Esophagus muscularis mucosa (tissue), 4 donors: ENCODE data around the gene MT1B.

Source experiments
- EP300 ChIP-seq: sonication (generic); formaldehyde crosslinking; IDR thresholded peaks from one replicate; pipeline ENCODE4 v1.6.1; 2017; ENCODE audit warnings: antibody characterized with exemption
- POLR2A ChIP-seq: fragments of 450-650 bp; IDR thresholded peaks from one replicate; pipeline ENCODE4 v1.6.1; 2017; ENCODE audit warnings: antibody characterized with exemption, moderate library complexity, mild to moderate bottlenecking, low read depth
- POLR2AphosphoS5 ChIP-seq, 2 donors: sonication (generic); formaldehyde crosslinking; IDR thresholded peaks; one replicate each; pipeline ENCODE4 v1.6.1; 2017; ENCODE audit warnings: antibody characterized with exemption in 2 of 2
- TF ChIP-seq, protein P1 (sequence below), 3 experiments: fragments of 200-600 bp in 2 of 3; fragments of 450-650 bp in 1 of 3; sonication (generic) in 2 of 3; IDR thresholded peaks; one replicate each; pipeline ENCODE4 v1.5.1; 2017 to 2019; ENCODE audit warnings: antibody characterized with exemption in 3 of 3, mild to moderate bottlenecking in 2 of 3, moderate library complexity in 1 of 3

DNA sequence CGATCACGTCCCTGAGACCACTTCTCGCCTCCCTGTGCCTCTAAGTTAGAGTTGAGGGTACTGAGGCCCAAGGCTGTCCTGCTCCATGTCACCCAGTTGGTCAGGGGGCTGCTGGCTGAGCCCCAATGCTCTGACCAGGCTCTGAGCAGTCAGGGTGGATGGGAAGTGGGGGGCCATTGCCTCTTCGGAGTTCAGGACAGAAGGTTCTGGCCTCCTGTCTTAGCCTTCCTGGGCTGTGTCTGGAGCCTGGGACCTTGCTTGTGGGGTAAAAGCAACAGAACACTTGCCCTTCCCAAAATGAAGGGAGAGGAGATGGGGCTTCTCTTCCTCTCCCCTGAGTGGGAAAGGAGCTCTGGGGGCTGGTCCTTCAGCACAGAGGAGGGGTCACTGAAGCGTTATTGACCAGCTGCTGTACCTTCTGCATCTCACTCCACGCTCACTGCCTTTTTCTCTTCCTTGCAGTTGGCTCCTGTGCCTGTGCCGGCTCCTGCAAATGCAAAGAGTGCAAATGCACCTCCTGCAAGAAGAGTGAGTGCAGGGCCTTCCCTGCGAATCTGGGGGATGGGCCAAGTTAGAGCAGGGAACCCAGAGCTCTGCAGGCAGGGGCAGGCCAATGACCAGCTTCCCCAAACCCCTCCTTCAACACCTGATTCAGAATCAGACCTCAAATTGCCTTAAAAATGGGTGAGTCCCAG, 31.2 kb downstream of the MT1B start:
- no peak for TF ChIP-seq POLR2A
- TF ChIP-seq, protein P1, sequence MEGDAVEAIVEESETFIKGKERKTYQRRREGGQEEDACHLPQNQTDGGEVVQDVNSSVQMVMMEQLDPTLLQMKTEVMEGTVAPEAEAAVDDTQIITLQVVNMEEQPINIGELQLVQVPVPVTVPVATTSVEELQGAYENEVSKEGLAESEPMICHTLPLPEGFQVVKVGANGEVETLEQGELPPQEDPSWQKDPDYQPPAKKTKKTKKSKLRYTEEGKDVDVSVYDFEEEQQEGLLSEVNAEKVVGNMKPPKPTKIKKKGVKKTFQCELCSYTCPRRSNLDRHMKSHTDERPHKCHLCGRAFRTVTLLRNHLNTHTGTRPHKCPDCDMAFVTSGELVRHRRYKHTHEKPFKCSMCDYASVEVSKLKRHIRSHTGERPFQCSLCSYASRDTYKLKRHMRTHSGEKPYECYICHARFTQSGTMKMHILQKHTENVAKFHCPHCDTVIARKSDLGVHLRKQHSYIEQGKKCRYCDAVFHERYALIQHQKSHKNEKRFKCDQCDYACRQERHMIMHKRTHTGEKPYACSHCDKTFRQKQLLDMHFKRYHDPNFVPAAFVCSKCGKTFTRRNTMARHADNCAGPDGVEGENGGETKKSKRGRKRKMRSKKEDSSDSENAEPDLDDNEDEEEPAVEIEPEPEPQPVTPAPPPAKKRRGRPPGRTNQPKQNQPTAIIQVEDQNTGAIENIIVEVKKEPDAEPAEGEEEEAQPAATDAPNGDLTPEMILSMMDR (IDR thresholded peaks at IDR 0.05): no peak
- no peak for TF ChIP-seq EP300
- no peak for TF ChIP-seq POLR2AphosphoS5 (IDR thresholded peaks at IDR 0.05)
